ENCODE measurements around the gene SMYD3. TPM values are rescaled to one million over a fixed set of nuclear protein-coding genes. Genes with fewer than 3 reads are reported as not detected.

Gene SMYD3
- total and polyA plus RNA-seq, 9 of the 15 experiments (the other 6 are each of a cell fraction or from before 2014, with no cell fraction given), result 128 to 440 (median 197) TPM

DNA sequence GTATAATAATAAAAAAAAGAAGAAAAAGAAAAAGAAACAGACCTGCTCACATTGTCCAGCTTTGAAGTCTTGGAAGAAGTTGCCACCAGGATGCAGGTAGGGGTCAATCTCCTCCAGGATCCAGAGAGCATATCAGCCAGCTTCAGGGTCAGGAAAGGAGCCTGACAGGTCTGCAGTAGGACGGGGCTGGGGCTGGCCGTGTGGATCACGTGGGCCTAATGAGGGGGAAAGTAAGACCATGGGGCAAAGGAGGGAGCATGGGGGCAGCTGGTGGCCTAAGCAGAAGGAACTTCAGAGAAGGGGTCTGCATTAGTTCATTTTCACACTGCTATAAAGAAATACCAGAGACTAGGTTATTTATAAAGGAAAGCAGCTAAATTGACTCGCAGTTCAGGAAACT is 19.3 kb upstream of the SMYD3 start:
- in situ Hi-C loops (cut with MboI), result no loop called here
- CTCF ChIA-PET (ENCODE audit: low intra/inter-chr PET ratio), result no interaction called here
- FAIRE-seq, result no peak
- DNase-seq (ENCODE audit: extremely low read depth in 1 of 4, low spot score in 3 of 4), result no peak
- Histone ChIP-seq H3K27ac (ENCODE audit: extremely low read depth, low read depth, low read length) (no peak overlapping the region), H3K9ac (ENCODE audit: insufficient read depth in 1 of 2, low read depth in 2 of 2, low read length in 2 of 2) (no peak overlapping the region), H3K79me2 (ENCODE audit: control insufficient read depth, insufficient read depth, low read length) (no peaks in the 10 kb centered on the region), H3K9me1 (ENCODE audit: control insufficient read depth, insufficient read depth, low read length) (no peaks in the 10 kb centered on the region), H4K20me1 (replicated peaks; ENCODE audit: control insufficient read depth, insufficient read depth, low read length) (no peaks in the 10 kb centered on the region), H2AFZ (ENCODE audit: low read depth, low read length) (no peak overlapping the region), H3K4me3 (no peak overlapping the region), H3K36me3 (ENCODE audit: control insufficient read depth, insufficient read depth, low read length) (no peaks in the 10 kb centered on the region), H3K27me3 (ENCODE audit: control insufficient read depth in 2 of 2, insufficient read depth in 2 of 2, low read length in 2 of 2) (peaks cover 0 to 17% of the 10 kb centered on the region in 2 experiments; a peak in 2 of 5 replicates), H3K4me2 (ENCODE audit: insufficient read depth, low read length) (no peak overlapping the region), H3K4me1 (replicated peaks in 1 of 2; ENCODE audit: control insufficient read depth in 2 of 2, insufficient read depth in 2 of 2, low read length in 2 of 2) (peaks cover 0 to 9% of the 10 kb centered on the region in 2 experiments; a peak in 2 of 5 replicates), H3K9me3 (replicated peaks; ENCODE audit: control insufficient read depth, insufficient read depth, low read depth, low read length) (peaks cover 7% of the 10 kb centered on the region)
- intact Hi-C loops (cut with micrococcal nuclease), result no loop called here
- POLR2A ChIA-PET, result no interaction called here
- TF ChIP-seq PCBP2 (IDR thresholded peaks at IDR 0.05; ENCODE audit: low read depth, low read length, poor library complexity, severe bottlenecking) (no peak), MCM2 (IDR thresholded peaks at IDR 0.05; ENCODE audit: low read depth) (no peak), ZNF766 (CRISPR knock-in tag; conservative IDR thresholded peaks at IDR 0.05) (no peak), SRSF1 (IDR thresholded peaks at IDR 0.05; ENCODE audit: low read depth, low read length) (no peak), ID3 (CRISPR knock-in tag; IDR thresholded peaks at IDR 0.05) (no peak), ID3 (tag; IDR thresholded peaks at IDR 0.05) (no peak), PRMT5 (CRISPR knock-in tag; IDR thresholded peaks at IDR 0.05) (no peak), CLOCK (CRISPR knock-in tag; IDR thresholded peaks at IDR 0.05; ENCODE audit: borderline replicate concordance) (no peak), NFYB (IDR thresholded peaks at IDR 0.05; ENCODE audit: extremely low read depth, insufficient read length) (no peak)
- TF ChIP-seq, protein P1, sequence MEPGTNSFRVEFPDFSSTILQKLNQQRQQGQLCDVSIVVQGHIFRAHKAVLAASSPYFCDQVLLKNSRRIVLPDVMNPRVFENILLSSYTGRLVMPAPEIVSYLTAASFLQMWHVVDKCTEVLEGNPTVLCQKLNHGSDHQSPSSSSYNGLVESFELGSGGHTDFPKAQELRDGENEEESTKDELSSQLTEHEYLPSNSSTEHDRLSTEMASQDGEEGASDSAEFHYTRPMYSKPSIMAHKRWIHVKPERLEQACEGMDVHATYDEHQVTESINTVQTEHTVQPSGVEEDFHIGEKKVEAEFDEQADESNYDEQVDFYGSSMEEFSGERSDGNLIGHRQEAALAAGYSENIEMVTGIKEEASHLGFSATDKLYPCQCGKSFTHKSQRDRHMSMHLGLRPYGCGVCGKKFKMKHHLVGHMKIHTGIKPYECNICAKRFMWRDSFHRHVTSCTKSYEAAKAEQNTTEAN (CRISPR knock-in tag; IDR thresholded peaks at IDR 0.05), result no peak
- BruUV-seq (replicated peaks), result no TSS peak
- WGBS (ENCODE audit: insufficient coverage, low coverage, missing lambda C conversion rate), result 23% methylated on average over 4 of the region's 4 CpGs
- ATAC-seq, result no peak

All from K562 (cell line).